Type B pancreatic cell (in vitro differentiated cells): ENCODE measurements around the gene ING3. TPM values are rescaled to one million over a fixed set of nuclear protein-coding genes. Genes with fewer than 3 reads are reported as not detected.

Experiments used
- DNase-seq: peaks from one replicate; pipeline ENCODE4 v3.0.0; 2021; ENCODE audit warnings: mixed read lengths; ENCODE audit not compliant: unreplicated experiment; ENCODE audit errors: extremely low spot score
- H3K27ac Mint-ChIP-seq: 2 replicates; pipeline ENCODE4 v1.8.0; 2021; ENCODE audit warnings: mild to moderate bottlenecking, mixed read lengths
- H3K27me3 Mint-ChIP-seq: 2 replicates; pipeline ENCODE4 v1.8.0; 2021; ENCODE audit warnings: mixed read lengths
- H3K36me3 Mint-ChIP-seq: 2 replicates; pipeline ENCODE4 v1.8.0; 2021; ENCODE audit warnings: mixed read lengths
- H3K4me1 Mint-ChIP-seq: one replicate; pipeline ENCODE4 v1.8.0; 2021; ENCODE audit warnings: mixed read lengths; ENCODE audit not compliant: unreplicated experiment
- H3K4me3 Mint-ChIP-seq: 2 replicates; pipeline ENCODE4 v1.8.0; 2021; ENCODE audit warnings: mild to moderate bottlenecking, mixed read lengths
- H3K9me3 Mint-ChIP-seq: 2 replicates; pipeline ENCODE4 v1.8.0; 2021; ENCODE audit warnings: mixed read lengths
- total RNA-seq: library from RNA; stranded (reverse); gene quantifications from 2 replicates; pipeline ENCODE4 v1.2.1, GENCODE V29; 2021; ENCODE audit warnings: low replicate concordance
- TF ChIP-seq, protein P1 (sequence below): fragments of 200-600 bp; sonication (generic); conservative IDR thresholded peaks from 2 replicates; pipeline ENCODE4 v1.5.0; 2021; ENCODE audit warnings: antibody characterized with exemption, mild to moderate bottlenecking

Gene ING3
- total RNA-seq, 1 donor from 2014 or later = 20.7 TPM

DNA sequence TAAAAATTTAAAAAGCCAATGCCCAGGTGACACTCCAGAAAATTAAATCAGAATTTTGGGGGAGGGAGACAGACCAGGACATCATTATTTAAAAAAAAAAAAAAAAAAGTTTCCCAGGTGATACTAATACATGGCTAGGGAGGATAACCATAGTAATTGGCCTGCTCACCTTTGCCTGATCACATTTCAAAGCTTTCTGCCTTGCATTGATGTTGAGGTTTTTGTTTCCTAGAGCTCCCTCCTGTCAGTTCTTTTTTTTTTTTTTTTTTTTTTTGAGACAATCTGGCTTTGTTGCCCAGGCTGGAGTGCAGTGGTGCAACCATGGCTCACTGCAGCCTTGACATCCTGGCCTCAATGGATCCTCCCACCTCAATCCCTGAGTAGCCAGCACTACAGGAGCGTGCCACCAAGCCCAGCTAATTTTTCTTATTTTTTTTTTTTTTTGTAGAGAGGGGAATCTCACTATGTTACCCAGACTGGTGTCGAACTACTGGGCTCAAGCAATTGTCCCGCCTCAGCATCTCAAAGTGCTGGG lies 76.1 kb downstream of the ING3 start:
- H3K9me3 Mint-ChIP-seq = peaks cover 14% of the 10 kb centered on the region
- H3K36me3 Mint-ChIP-seq = peaks cover 11% of the 10 kb centered on the region
- H3K4me3 Mint-ChIP-seq = no peak overlapping the region
- TF ChIP-seq, protein P1, sequence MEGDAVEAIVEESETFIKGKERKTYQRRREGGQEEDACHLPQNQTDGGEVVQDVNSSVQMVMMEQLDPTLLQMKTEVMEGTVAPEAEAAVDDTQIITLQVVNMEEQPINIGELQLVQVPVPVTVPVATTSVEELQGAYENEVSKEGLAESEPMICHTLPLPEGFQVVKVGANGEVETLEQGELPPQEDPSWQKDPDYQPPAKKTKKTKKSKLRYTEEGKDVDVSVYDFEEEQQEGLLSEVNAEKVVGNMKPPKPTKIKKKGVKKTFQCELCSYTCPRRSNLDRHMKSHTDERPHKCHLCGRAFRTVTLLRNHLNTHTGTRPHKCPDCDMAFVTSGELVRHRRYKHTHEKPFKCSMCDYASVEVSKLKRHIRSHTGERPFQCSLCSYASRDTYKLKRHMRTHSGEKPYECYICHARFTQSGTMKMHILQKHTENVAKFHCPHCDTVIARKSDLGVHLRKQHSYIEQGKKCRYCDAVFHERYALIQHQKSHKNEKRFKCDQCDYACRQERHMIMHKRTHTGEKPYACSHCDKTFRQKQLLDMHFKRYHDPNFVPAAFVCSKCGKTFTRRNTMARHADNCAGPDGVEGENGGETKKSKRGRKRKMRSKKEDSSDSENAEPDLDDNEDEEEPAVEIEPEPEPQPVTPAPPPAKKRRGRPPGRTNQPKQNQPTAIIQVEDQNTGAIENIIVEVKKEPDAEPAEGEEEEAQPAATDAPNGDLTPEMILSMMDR = no peak
- no peaks in the 10 kb centered on the region for H3K27me3 Mint-ChIP-seq
- H3K27ac Mint-ChIP-seq = no peak overlapping the region
- H3K4me1 Mint-ChIP-seq = peaks cover 53% of the 10 kb centered on the region
- DNase-seq = no peak

Other genes with a start within 250 kb of the ING3 start
- 14.8 and 16.3 TPM in 2 replicates for gene TSPAN12, start 92.6 kb upstream of the ING3 start, total RNA-seq
- gene CPED1, start 37.9 kb downstream of the ING3 start, total RNA-seq = 0.88 and 45.4 TPM in 2 replicates